Left lung (tissue), 10 donors: ENCODE data around the gene PDE10A. TPM values are rescaled to one million over a fixed set of nuclear protein-coding genes. Genes with fewer than 3 reads are reported as not detected.
"Not testable (repeated sequence)": the region's sequence is repeated elsewhere in the genome, so short reads cannot be mapped to it uniquely, and the experiment has no call there.

Experiments
- ATAC-seq: fragments of 200-7000 bp; cut with Tn5 transposase; one replicate; pipeline ENCODE4 v1.9.1; 2020; ENCODE audit warnings: moderate library complexity
- DNase-seq, 4 donors: peaks; one replicate each; pipeline ENCODE4 v3.0.0-alpha.2; 2013 to 2020
- H3K27ac ChIP-seq, 2 donors: fragments of 200-600 bp; sonication (generic) in 1 of 2; one replicate each; pipeline versions ENCODE4 v1.5.0 to v1.8.0; 2020 to 2021
- H3K27me3 ChIP-seq, 2 donors: fragments of 200-600 bp; sonication (generic) in 1 of 2; one replicate each; pipeline versions ENCODE4 v1.5.0 to v1.8.0; 2020 to 2021
- H3K36me3 ChIP-seq, 2 donors: fragments of 200-600 bp; sonication (generic) in 1 of 2; one replicate each; pipeline versions ENCODE4 v1.5.0 to v1.8.0; 2020 to 2021
- H3K4me1 ChIP-seq, 2 donors: fragments of 200-600 bp; one replicate each; pipeline ENCODE4 v1.8.0; 2021
- H3K4me3 ChIP-seq, 2 donors: fragments of 200-600 bp; sonication (generic) in 1 of 2; one replicate each; pipeline versions ENCODE4 v1.5.0 to v1.8.0; 2020 to 2021; ENCODE audit warnings: mild to moderate bottlenecking in 1 of 2
- H3K9me3 ChIP-seq, 2 donors: fragments of 200-600 bp; sonication (generic) in 1 of 2; one replicate each; pipeline versions ENCODE4 v1.5.0 to v1.8.0; 2020 to 2021
- CTCF ChIP-seq, 2 donors: fragments of 200-600 bp; sonication (generic) in 1 of 2; IDR thresholded peaks; one replicate each; pipeline versions ENCODE4 v1.5.0 to v1.8.0; 2021; ENCODE audit warnings: antibody characterized with exemption in 2 of 2
- intact Hi-C, 2 donors: fragments of 100-400 bp; cut with DNase I; formaldehyde crosslinking; loops; one replicate each; pipeline versions ENCODE4 v1.11.2 to v1.14.2; 2022
- polyA plus RNA-seq, 6 donors: library from polyadenylated mRNA; unstranded; fragments of 120-200 nt; gene quantifications; one replicate each; pipeline ENCODE4 v1.2.1, GENCODE V29; 2013; ENCODE audit not compliant: insufficient read length in 6 of 6
- total RNA-seq, 2 donors: library from RNA; stranded (reverse); fragmentation: NEBNext Ultra II Directional; extraction: Animal tissue kit (Norgen Biotek cat#: 25700); gene quantifications; one replicate each; pipeline ENCODE4 v1.2.1, GENCODE V29; 2021
- donor health status: DM: no; HTN: yes; CAD: no.
- donor health status: DM: no; HTN: no; CAD: no.

Gene PDE10A
- total and polyA plus RNA-seq, 8 donors: 1.3 to 10.0 (median 8.2) TPM

DNA sequence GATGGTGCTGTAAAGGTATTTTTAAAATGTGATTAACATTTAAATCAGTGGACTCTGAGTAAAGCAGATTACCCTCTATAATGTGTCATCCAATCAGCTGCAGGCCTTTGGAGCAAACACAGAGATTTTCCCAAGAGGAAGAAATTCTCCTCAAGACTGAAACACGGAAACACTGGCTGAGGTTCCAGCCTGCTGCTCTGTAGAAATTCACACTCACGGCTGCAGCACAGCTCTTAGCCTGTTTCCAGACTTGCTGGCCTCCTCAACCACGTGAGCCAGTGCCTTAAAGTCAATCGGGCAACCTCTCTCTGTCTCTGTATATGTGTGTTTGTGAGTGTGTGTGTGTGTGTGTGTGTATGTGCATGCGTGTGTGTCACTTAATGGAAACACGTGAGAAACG lies 41.1 kb downstream of the PDE10A start:
- Histone ChIP-seq H3K27ac (no peak overlapping the region), H3K27me3 (no peaks in the 10 kb centered on the region), H3K9me3 (peaks cover 0 to 3% of the 10 kb centered on the region in 2 donors), H3K36me3 (no peaks in the 10 kb centered on the region), H3K4me1 (no peaks in the 10 kb centered on the region), H3K4me3 (no peak overlapping the region)
- no peak for ATAC-seq
- no peak for DNase-seq
- intact Hi-C loops: no loop called here
- no peak for TF ChIP-seq CTCF (IDR thresholded peaks at IDR 0.05)

- H3K36me3 ChIP-seq, H3K27me3 ChIP-seq, H3K9me3 ChIP-seq, intact Hi-C loops, H3K27ac ChIP-seq, ATAC-seq, DNase-seq, H3K4me1 ChIP-seq, H3K4me3 ChIP-seq: not testable (repeated sequence)
Observed at GRCh38 chr6:165618891-165619290, 44.1 kb downstream of the PDE10A start.

DNA sequence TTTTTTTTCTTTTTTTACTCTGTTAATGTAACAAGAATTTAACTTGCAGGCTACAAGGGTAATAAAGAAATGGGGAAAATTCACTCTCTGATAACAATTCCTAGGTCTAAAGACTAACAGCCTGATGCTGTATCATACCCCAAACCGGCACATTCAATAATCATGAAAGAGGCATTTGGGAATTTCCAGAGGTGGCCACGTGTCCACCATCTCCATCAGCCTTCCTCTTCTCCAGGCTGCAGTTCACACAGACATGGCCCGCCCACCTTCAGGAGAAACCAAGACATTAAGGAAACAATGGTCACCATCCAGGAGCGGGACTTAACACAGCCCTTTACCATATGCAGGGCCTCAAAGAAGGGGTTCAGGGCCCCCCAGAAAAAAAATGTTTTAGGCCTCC lies 44.8 kb downstream of the PDE10A start:
- no peaks in the 10 kb centered on the region for H3K36me3 ChIP-seq
- no peaks in the 10 kb centered on the region for H3K4me1 ChIP-seq
- ATAC-seq (no peak), DNase-seq (no peak)
- H3K4me3 ChIP-seq: no peak overlapping the region
- H3K27ac ChIP-seq: no peak overlapping the region
- no peaks in the 10 kb centered on the region for H3K27me3 ChIP-seq
- intact Hi-C loops: no loop called here
- TF ChIP-seq CTCF (IDR thresholded peaks at IDR 0.05): no peak
- H3K9me3 ChIP-seq: peaks cover 0 to 3% of the 10 kb centered on the region in 2 donors

DNA sequence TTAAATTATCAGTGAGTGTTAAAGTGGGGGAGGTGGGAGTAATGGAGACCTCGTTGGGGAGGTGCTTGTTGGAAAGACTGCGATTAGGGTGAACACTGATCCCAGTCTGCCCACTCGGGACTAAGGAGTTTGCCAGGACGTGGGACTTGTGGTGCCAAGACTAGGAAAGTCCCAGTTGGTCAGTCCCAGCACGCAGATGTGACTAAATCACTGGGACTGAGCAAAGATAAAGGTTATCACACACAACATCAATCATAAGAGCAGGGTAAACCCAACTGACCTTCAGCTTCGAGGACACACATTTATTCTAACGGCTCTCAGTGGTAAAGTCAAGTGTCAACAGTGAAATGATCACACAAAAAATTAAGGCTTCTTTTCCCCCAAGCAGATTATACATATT lies 45.5 kb downstream of the PDE10A start:
- Histone ChIP-seq H3K9me3 (peaks cover 0 to 3% of the 10 kb centered on the region in 2 donors), H3K27ac (no peak overlapping the region), H3K36me3 (no peaks in the 10 kb centered on the region), H3K4me3 (no peak overlapping the region), H3K27me3 (no peaks in the 10 kb centered on the region), H3K4me1 (no peaks in the 10 kb centered on the region)
- no peak for DNase-seq
- intact Hi-C loops: no loop called here
- no peak for ATAC-seq
- no peak for TF ChIP-seq CTCF (IDR thresholded peaks at IDR 0.05)

DNA sequence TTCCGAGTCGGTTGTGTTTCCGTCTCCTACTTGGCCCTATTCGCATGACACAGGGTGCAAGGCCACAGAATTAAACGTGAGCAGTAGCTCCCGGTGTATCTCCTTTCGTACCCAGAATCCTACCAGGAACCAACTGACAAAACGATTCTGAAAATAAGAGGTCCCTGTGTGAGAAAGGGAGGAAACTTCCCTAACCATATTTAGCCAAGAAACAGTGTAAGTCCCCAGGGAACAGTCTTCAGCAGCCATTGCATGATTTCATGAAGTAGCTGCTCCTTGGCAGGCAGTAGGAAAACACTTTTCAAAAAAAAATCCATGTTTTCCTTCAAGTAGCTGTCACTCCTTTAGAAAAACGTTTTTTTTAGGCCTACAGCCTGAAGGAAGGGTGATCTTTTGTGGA lies 46.9 kb downstream of the PDE10A start:
- DNase-seq (no peak), ATAC-seq (no peak)
- Histone ChIP-seq H3K27ac (no peak overlapping the region), H3K27me3 (no peaks in the 10 kb centered on the region), H3K9me3 (peaks cover 0 to 3% of the 10 kb centered on the region in 2 donors), H3K4me1 (no peaks in the 10 kb centered on the region), H3K4me3 (no peak overlapping the region), H3K36me3 (no peaks in the 10 kb centered on the region)
- intact Hi-C loops: no loop called here
- TF ChIP-seq CTCF (IDR thresholded peaks at IDR 0.05): no peak

DNA sequence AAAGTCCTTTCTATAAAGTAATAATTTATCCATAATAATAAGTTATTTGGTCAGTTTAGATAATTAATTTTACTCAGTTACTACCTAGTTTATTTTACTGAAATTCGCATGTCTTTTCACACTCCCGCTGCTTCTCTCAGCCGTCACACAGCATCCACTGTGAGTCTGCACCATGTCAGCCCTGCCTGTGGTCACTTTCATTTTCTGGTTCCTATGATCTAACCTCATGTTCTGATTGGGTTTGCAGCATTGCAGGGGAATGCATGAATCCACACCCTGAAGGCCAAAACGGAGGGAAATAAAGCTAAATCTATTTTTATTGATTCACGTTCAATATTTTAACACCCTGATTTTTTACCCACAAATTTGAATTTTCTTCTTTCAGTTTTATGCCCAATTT lies 47.4 kb downstream of the PDE10A start:
- DNase-seq (no peak), ATAC-seq (no peak)
- intact Hi-C loops: no loop called here
- H3K27ac ChIP-seq: no peak overlapping the region
- H3K9me3 ChIP-seq: peaks cover 0 to 3% of the 10 kb centered on the region in 2 donors
- no peaks in the 10 kb centered on the region for H3K4me1 ChIP-seq
- TF ChIP-seq CTCF (IDR thresholded peaks at IDR 0.05): no peak
- no peaks in the 10 kb centered on the region for H3K27me3 ChIP-seq
- no peak overlapping the region for H3K4me3 ChIP-seq
- H3K36me3 ChIP-seq: no peaks in the 10 kb centered on the region
